NCI-H1930 (cell line): ENCODE measurements around the gene HAO2.

Source experiments
- DNase-seq, 2 experiments: peaks; one replicate each; lab custom pipeline; 2025; lab: John Stamatoyannopoulos, UW

HAO2 gene

GRCh38 chr1:119438761-119439160 is 70.2 kb downstream of the HAO2 start:
- no peak for DNase-seq

GRCh38 chr1:119440721-119441307 is 72.2 kb downstream of the HAO2 start:
- DNase-seq = no peak

- DNase-seq = no peak
Observed at GRCh38 chr1:119442756-119443155, 74.2 kb downstream of the HAO2 start.
